Thoracic aorta (tissue), 2 donors: ENCODE measurements around the gene DMRT1. TPM values are rescaled to one million over a fixed set of nuclear protein-coding genes. Genes with fewer than 3 reads are reported as not detected.
"Not testable (repeated sequence)": the region's sequence is repeated elsewhere in the genome, so short reads cannot be mapped to it uniquely, and the experiment has no call there.

ENCODE experiments used
- ATAC-seq: fragments of 150-250 bp; one replicate; pipeline ENCODE4 v1.8.0; 2017; ENCODE audit warnings: low read depth; ENCODE audit not compliant: insufficient number of reproducible peaks, low FRiP score
- DNase-seq: peaks from one replicate; pipeline ENCODE4 v3.0.0-alpha.2; 2020; ENCODE audit warnings: low spot score
- H3K27ac ChIP-seq, 2 donors: fragments of 200-600 bp; sonication (generic); 1 replicate in 1 of 2; 2 replicates in 1 of 2; pipeline ENCODE4 v1.5.1; 2016; ENCODE audit warnings: mild to moderate bottlenecking in 2 of 2, moderate library complexity in 2 of 2
- H3K27me3 ChIP-seq: fragments of 200-600 bp; sonication (generic); replicated peaks from 2 replicates; pipeline ENCODE4 v1.6.0; 2016; ENCODE audit warnings: mild to moderate bottlenecking; ENCODE audit not compliant: insufficient read depth
- H3K36me3 ChIP-seq: fragments of 200-600 bp; sonication (generic); one replicate; pipeline ENCODE4 v1.5.1; 2016
- H3K4me1 ChIP-seq, 2 donors: fragments of 200-600 bp; sonication (generic); 1 replicate in 1 of 2; 2 replicates in 1 of 2; pipeline versions ENCODE4 v1.5.1 to v1.6.0; 2016; ENCODE audit warnings: low read depth in 2 of 2, mild to moderate bottlenecking in 1 of 2; ENCODE audit not compliant: control insufficient read depth in 1 of 2
- H3K4me3 ChIP-seq: fragments of 200-600 bp; sonication (generic); 2 replicates; pipeline ENCODE4 v1.5.1; 2016; ENCODE audit warnings: mild to moderate bottlenecking
- H3K9me3 ChIP-seq: fragments of 200-600 bp; sonication (generic); 2 replicates; pipeline ENCODE4 v1.5.1; 2016
- CTCF ChIP-seq: fragments of 200-600 bp; sonication (generic); IDR thresholded peaks from one replicate; pipeline ENCODE4 v1.5.1; 2019; ENCODE audit warnings: antibody characterized with exemption
- total RNA-seq, 2 donors: library from RNA; depleted of rRNA; stranded (reverse); fragments of >200 nt; gene quantifications; one replicate each; pipeline versions ENCODE4 v1.1.0 to v1.2.3, GENCODE V29; 2016

DMRT1 gene
- total RNA-seq, 2 donors from 2014 or later = not detected

DNA sequence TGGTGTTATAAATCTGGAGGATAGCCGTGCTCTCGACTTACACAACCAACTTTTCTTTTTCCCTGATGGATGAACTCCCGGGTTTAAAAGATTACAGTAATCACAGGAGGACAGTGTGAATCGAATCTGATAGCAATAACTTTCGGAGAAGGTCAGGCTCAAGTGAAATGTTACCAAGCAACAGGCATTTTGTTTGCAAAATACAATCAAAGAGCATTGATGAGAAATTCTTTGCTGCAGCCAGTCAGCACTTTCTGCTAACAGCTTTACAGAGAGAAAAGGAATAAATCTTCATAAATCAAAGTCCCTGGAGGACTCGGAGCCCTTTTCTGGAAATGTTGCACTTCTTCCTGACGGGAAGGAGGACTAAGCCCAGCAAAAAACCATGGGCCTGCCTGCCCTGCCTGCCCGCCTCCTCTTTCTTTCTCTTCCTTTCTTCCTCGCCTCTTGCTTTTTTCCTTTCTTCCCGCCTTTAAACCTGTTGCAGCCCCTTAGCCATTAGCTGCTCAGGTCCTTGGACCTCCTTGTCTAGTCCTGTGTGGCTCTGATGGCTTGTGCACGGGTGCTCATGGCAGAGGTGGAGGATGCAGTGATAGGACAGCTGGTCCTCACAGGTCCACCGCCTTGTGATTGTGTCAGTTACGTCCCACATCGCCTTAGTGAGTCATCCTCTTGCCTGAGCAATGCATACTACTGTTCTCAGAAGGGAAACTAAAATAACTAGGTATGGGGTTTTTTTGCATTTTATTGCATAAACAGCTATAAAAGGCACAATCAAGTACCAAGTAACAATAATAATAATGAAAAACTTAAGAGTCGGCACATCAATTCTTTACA lies 141.1 kb downstream of the DMRT1 start:
- no peaks in the 10 kb centered on the region for H3K36me3 ChIP-seq
- no peak overlapping the region for H3K4me3 ChIP-seq
- peaks cover 3% of the 10 kb centered on the region for H3K27me3 ChIP-seq
- DNase-seq = no peak
- no peak overlapping the region for H3K27ac ChIP-seq
- H3K4me1 ChIP-seq = no peaks in the 10 kb centered on the region
- no peak for ATAC-seq
- no peaks in the 10 kb centered on the region for H3K9me3 ChIP-seq
- TF ChIP-seq CTCF = no peak

DNA sequence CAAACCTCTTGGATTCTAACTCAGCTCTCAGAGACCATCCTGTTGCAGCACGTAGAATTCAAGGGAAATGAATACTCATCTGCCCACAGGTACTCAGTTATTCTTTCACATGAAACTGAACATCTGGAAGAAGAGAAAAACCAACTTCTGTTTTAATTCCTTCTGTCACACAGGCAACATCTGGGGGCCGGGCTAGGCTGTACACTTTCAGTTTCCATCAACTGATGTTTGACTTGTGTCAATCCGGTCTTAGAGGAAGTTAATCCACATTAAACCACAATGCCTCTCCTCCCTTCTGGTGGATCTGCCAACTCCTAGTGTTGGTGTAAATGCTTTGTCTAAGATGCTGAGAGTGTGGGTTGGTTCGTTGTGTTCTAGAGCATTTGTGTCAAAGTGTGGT lies 152.5 kb downstream of the DMRT1 start:
- no peak for ATAC-seq
- no peaks in the 10 kb centered on the region for H3K9me3 ChIP-seq
- no peak overlapping the region for H3K4me3 ChIP-seq
- H3K4me1 ChIP-seq = peaks cover 0 to 6% of the 10 kb centered on the region in 2 donors
- no peak overlapping the region for H3K27ac ChIP-seq
- no peaks in the 10 kb centered on the region for H3K36me3 ChIP-seq
- no peak for TF ChIP-seq CTCF
- H3K27me3 ChIP-seq = no peaks in the 10 kb centered on the region
- no peak for DNase-seq

- no peaks in the 10 kb centered on the region for H3K36me3 ChIP-seq
- no peak for TF ChIP-seq CTCF
- peaks cover 0 to 14% of the 10 kb centered on the region in 2 donors for H3K4me1 ChIP-seq
- no peak for DNase-seq
- H3K4me3 ChIP-seq = no peak overlapping the region
- no peak overlapping the region for H3K27ac ChIP-seq
- no peak for ATAC-seq
- H3K9me3 ChIP-seq = no peaks in the 10 kb centered on the region
- no peaks in the 10 kb centered on the region for H3K27me3 ChIP-seq
Measured at GRCh38 chr9:995192-995591, 153.7 kb downstream of the DMRT1 start.

DNA sequence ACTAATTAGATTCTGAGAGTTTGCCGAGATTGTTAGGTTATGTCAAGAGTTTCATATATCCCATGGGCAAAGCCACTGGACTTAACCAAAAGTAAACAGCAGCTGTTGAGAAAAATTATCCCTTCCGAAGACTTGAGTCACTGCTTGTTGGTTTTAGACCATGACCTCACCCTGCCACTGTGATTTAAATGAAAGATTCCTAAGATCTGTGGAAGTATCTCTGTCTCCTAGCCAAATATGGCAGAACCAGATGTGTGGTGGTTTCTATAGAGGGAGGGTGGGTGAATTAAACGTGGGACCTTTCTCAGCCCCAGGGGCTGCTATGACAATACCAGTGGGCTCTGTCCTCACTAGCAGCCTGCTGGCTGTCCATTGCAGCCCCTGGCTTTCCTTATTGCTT lies 154.3 kb downstream of the DMRT1 start:
- Histone ChIP-seq H3K36me3 (no peaks in the 10 kb centered on the region), H3K27ac (no peak overlapping the region), H3K4me3 (no peak overlapping the region), H3K4me1 (peaks cover 0 to 14% of the 10 kb centered on the region in 2 donors), H3K27me3 (no peaks in the 10 kb centered on the region), H3K9me3 (no peaks in the 10 kb centered on the region)
- TF ChIP-seq CTCF = no peak
- DNase-seq (no peak), ATAC-seq (no peak)

GRCh38 chr9:998299-999110 lies 157.0 kb downstream of the DMRT1 start:
- H3K27ac ChIP-seq, H3K27me3 ChIP-seq, H3K9me3 ChIP-seq, H3K4me3 ChIP-seq, H3K36me3 ChIP-seq, ATAC-seq, DNase-seq: not testable (repeated sequence)
- peaks cover 0 to 14% of the 10 kb centered on the region in 2 donors for H3K4me1 ChIP-seq
- TF ChIP-seq CTCF = peak; percentile 67
